ENCODE data around the gene SLC2A1.

GRCh38 chr1:42889264-42889663 lies 69.4 kb downstream of the SLC2A1 start:
- TF ChIP-seq CTCF (IDR thresholded peaks at IDR 0.05) = no peak
- no peak for TF ChIP-seq POLR2A (IDR thresholded peaks at IDR 0.05)
